ENCODE measurements around the gene GPC6.

GRCh38 chr13:93231867-93232266 is 5.3 kb downstream of the GPC6 start:
- TF ChIP-seq GATA3 (IDR thresholded peaks at IDR 0.05; ENCODE audit: low read depth, low read length) (no peak), GATA2 (IDR thresholded peaks at IDR 0.05; ENCODE audit: low read depth, low read length) (no peak)

Data from SH-SY5Y (cell line).